GM18520 (cell line): Measurements from ENCODE around the gene C11orf86.

Experiments
- ATAC-seq: cut with Tn5 transposase; IDR thresholded peaks from one replicate; pipeline ENCODE4 v1.9.1; 2021; ENCODE audit not compliant: unreplicated experiment

The C11orf86 gene

GRCh38 chr11:66966351-66966750 lies 8.8 kb upstream of the C11orf86 start:
- ATAC-seq = no peak

GRCh38 chr11:66967670-66968425 lies 7.3 kb upstream of the C11orf86 start:
- no peak for ATAC-seq

GRCh38 chr11:66969584-66970225 lies 5.4 kb upstream of the C11orf86 start:
- ATAC-seq = no peak

GRCh38 chr11:66970371-66970806 lies 4.7 kb upstream of the C11orf86 start:
- ATAC-seq = no peak

GRCh38 chr11:66970807-66971442 lies 4.2 kb upstream of the C11orf86 start:
- no peak for ATAC-seq

DNA sequence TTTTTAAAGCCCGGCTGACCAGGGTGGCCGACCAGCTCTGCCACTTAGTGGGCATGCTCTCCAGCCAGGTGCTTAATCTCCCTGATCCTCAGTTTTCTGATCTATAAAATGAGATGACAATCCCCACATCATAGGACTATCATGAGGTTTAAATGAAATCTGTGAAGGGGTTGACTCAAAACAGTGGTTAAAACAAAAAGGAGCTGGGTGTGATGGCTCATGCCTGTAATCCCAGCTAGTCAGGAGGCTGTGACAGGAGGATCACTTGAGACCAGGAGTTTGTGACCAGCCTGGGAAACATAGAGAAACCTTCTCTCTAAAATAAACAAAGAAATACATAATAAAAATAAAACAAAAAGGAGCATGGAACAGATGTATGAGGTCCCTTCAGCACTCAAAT lies 3.6 kb upstream of the C11orf86 start:
- ATAC-seq = no peak

- no peak for ATAC-seq
Measured at GRCh38 chr11:66973956-66974580, 1.0 kb upstream of the C11orf86 start.

GRCh38 chr11:66975405-66976027 lies 412 bp downstream of the C11orf86 start:
- ATAC-seq = no peak

DNA sequence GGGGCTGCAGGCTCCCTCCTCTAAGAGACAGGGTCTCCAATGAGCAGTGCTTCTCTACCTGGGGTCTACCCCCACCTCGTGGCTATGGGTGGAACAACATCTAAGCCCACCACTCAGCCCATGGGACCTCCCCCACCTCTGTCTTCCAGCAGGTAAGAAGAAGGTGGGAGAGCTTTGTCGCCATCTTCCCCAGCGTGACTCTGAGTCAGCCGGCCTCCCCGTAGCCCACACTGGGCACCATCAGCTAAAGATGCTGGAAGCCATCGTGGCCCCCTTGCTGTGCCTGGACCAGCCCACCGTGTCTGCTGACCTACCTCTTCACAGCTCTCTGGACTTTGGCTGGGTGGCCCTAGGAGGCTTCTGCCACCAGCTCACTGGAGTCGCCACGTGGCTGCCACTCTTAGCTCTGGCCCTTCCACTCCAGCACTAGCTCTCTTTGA lies 944 bp downstream of the C11orf86 start:
- ATAC-seq = no peak

GRCh38 chr11:66976925-66977324 lies 1.8 kb downstream of the C11orf86 start:
- ATAC-seq = no peak

DNA sequence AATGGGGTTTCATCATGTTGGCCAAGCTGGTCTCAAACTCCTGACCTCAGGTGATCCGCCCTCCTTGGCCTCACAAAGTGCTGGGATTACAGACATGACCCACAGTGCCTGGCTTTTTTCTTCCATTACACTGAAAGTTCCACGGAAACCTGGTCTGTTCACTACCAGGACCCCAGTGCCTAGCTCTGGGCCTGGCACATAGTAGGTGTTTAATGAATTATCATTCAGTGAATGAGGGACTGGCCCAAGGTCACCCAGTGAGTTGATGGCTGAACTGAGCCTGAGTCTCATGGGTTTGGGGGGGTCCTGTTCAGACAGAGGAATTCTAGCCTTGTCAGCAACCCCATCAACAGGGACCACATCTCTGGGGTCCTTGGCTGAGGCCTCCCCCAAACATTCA lies 3.1 kb downstream of the C11orf86 start:
- no peak for ATAC-seq

- ATAC-seq = no peak
Measured at GRCh38 chr11:66978717-66979116, 3.6 kb downstream of the C11orf86 start.

DNA sequence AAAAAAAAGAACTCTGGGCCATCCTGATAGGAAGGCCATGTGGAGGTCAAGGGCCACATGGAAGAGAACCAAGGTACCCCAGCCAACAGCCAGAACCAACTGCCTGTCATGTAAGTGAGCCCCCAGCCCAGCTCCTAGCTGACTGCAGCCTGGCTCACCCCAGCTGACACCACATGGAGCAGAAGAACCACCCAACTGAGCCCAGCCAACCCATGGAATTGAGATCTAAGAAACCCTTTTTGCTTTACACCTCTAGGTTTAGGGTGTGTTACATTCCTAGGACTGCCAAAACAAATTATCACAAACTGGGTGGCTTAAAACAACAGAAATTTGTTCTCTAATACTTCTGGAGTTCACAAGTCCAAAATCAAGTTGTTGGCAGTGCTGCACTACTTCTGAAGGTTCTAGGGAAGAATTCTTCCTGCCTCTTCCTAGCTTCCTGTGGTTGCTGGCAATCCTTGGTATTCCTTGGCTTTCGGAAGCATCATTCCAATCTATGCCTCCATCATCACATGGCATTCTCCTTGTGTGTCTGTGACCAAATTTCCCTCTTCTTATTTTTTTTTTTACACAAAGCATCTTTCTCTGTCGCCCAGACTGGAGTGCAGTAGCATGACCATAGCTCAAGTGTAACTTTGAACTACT lies 4.4 kb downstream of the C11orf86 start:
- ATAC-seq = no peak

DNA sequence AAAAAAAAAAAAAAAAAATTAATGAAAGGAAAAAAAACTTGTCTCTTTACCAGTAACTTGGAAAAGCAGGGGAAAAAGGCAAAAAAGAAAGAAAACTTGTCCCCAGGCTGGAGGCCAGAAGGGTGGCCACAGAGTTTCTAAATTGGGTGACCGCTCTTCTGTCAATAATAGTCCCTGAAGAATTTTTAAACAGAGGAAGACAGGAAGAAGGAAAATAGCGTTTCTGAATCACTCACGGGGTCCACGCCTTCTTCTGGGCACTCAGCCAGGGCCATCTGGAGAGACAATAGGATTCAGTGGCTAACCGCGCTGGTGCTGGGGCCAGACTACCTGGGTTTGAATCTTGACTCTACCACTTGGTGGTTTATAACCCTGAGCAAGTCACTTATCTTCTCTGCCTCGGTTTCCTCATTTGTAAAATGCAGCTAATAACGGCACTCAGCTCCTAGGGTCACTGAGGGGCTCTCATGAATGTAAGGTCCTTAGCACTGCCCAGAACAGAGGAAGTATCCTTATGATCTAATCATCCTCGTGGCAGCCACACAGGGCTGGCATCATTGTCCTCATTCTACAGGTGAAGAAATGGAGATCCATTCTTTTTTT lies 7.0 kb downstream of the C11orf86 start:
- ATAC-seq = no peak

DNA sequence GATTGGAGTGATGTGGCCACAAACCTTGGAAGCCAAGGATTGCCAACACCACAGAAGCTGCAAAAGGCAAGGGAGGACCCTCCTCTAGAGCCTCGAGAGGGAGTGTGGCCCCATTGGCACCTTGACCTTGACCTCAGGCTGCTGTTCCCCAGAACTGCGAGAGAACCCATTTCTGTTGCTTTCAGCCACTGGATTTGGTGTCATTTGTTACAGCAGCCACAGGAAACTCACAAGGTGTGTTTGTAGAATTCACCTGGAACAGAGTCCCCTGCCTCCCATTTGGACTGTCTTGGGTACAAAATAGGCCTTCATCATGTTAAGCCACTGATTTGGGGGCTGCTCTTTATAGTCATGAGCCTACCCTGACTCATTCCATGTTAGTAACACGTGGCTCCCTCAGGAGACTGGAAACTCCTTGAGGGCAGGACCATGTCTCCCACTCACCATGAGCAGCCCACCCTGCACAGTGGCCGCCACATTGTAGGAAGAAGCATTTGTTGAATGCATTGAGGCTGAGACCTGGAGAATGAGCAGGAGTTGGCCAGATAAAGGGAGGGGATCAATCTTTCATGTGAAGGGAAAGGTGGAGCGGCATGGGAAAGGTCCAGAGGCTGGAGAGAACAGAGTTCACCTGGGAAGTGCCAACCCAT lies 8.3 kb downstream of the C11orf86 start:
- no peak for ATAC-seq

- ATAC-seq = no peak
Measured at GRCh38 chr11:66985508-66986177, 10.5 kb downstream of the C11orf86 start.

- no peak for ATAC-seq
Measured at GRCh38 chr11:66986178-66986545, 11.1 kb downstream of the C11orf86 start.

- no peak for ATAC-seq
Measured at GRCh38 chr11:66987158-66987620, 12.1 kb downstream of the C11orf86 start.
